GM19099 (cell line): ENCODE measurements around the gene TTLL7.

ENCODE experiments used
- POLR2A ChIP-seq: IDR thresholded peaks from 3 replicates; pipeline ENCODE4 v1.6.1; 2011; ENCODE audit warnings: low read depth; ENCODE audit not compliant: insufficient read length; ENCODE audit errors: extremely low read depth

The TTLL7 gene

DNA sequence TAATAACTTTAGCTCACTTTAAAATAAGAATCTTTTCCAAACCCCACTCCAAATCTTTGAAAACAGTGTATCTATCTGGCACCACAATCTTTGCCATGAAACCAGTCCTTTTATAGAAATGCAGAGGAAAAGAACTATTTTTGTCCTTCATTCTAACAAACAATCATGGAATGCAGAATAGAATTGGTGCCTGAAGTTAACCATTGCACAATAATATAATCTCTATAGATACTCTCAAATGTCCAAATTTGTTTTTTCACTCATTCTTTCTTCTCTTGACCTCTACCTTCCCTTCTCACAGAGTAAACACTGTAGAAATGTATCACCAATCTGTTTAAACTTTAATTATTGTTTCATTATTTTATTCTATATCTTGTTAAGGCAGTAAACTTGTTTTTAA is 34.8 kb downstream of the TTLL7 start:
- TF ChIP-seq POLR2A = no peak

DNA sequence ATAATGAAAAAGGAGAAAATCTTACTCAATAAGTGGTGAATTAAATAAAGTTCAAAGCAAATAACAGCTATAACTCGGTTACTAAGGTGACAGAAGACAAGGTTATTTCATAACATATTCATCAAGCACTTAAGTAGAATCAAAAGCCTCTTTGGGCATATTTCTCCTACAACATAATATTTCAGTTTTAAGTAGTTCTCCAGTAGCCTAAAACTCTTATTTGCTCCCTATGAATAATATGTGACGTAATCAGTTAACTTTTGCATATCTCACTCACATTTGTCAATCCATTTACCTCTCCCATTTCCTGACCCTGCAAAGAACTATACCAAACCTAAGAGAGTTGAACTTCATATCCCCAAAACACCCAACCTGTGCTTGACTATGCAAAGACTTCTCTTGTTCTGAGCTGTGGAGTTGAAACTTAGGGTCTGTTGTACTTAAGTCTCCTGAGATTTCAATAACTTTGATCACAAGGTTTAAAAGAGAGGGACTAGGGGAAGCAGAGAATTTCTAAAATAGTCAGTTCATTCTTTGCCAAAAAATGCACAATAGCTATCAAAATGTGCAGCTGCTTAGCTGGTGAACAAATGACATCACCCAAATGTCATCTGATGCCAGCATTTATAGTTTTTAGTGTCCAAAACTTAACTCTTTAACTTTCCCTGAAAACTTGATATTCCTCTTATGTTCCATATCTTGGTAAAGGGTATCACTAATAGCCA is 37.2 kb downstream of the TTLL7 start:
- TF ChIP-seq POLR2A = no peak

DNA sequence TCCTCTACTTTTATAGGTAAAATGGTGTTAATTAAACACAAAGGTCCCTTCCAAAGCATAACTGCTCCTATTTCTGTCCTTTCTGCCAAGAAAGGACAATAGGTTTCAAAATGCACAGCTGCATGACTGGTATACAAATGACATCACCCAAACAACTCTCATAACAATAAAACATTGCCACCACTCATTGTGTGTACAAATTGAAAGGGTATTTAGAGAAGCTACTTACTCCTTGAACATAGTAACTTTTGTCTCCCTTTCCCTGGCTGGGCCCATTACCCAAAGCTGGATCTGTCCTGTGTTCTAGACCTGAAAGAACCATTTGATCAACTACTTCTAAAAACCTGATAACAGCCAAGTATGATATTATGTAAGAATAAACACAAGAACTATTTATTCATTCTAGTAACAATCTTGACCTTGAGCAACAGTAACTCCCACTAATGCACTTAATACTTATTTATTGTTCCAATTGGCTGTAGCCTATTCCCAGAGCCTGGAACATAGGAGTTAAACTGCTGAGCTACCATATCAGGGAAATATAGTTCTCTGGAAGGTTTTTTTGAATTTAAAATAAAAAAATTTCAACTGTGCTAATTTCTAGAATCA is 38.2 kb downstream of the TTLL7 start:
- TF ChIP-seq POLR2A = no peak

DNA sequence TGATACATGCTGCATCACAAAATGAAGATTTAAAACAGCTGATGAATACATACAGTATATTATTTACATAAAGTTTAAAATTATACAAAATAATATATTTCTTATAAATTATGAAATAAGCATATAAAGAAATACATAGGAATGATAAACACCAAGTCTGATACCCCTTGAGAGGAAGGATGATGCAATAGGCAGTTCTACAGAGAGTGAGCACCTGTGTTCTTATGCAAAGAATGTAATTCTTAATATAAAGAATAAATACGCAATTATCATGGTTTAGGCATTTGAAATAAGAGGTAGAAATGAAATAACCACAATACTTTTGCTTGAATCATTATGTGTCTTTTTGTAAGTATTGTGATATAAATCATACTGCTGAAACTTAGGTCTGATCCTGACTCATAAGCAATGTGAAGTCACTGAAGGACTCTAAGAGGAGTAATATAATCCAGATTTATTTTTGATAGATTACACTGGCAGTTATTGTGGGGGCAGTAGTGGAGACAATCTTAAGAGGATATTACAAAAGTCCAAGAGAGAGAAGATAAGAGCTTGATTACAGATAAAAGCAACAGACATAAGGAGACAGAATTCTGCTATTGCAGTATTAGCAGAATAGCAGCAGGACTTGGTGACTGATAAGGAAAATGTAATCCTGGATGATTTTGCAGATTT is 39.0 kb downstream of the TTLL7 start:
- TF ChIP-seq POLR2A = no peak

DNA sequence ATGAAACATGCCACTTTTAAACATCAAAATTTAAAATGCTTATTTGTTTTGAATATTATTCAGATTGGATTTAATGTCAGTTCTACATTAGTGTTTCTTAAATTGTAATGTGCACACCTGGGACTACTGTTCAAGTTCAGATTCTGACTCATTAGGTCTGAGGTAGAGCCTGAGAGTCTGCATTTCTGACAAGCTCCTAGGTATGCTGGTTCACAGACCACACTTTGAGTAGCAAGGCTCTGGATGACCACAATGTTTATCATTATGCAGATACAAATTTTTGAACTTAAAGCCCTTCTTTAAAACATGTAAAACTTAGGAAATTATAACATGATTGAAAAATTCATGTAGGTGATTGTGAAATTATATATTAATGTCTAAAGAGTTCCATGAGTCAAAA is 40.2 kb downstream of the TTLL7 start:
- TF ChIP-seq POLR2A = no peak

DNA sequence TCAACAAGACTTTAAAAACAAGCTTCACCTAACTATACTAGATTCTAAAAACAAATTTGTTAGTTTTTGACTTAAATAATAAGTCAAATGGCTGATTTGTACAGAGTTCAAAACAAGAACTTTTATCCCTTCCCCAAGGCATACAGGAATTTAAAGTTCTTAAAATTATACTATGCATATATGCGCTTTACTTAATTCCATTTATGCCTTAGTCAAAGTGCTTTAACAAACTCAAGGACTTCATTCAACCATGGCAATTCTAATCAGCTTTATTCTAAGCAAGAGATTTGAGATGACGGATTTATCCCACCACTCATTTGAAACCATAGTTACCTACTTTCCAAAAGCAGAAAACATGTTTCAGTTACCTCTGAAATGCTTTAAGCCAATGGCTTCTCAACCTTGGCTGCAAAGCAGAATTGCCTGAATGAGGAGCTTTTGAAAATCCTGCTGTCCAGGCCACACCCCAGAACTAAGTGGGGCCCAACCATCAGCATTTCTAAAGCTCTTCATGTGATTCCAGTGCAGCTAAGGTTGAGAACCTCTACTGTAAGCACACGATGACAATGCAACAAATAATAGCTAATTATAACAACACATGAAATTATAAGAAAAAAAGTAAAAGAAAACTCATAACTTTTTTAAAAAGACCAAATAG is 44.6 kb downstream of the TTLL7 start:
- TF ChIP-seq POLR2A = no peak

DNA sequence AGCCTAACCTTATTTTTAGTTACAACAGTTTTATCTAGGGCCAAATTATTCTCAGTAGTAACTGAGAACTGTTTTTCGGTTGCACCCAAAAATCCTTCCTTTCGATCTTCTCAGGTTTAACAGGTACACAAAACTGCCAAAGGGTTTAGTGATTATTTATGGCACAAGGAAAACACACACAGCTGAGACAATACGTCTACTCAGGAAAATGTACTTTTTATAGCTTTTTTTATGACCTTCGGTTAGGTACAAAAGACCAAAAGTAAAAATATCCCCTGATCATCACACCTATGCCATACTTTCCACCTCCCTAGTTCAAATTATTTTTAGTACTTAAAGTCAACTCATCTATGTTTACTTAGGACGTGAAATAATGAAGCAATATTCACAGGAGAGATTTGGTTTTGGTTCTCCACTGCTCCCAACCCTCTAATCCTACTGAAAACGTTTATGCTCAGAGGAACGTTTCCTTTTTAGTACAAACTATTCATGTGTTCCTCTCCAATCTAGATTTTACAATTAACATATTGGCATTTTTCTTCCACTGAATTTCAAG is 48.7 kb downstream of the TTLL7 start:
- TF ChIP-seq POLR2A = no peak

DNA sequence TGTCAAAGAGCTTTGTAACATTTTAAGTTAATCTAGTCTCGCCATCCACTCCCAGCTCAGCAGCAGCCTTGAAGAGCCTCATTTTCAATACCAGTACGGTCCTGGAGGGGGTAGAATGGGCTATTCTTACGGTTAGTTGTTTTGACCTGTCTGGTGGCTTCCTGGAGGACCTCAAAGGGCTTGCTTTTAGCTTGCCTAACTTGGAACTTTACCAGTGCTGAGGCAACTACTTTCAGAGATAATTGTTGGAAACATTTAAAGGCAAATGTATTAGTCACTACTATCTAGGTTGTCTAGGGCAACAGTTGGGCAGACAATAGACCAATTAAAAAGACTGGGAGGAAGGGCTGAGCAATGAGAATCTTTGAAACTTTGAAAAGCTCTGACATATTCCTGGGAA is 56.0 kb downstream of the TTLL7 start:
- TF ChIP-seq POLR2A = no peak

DNA sequence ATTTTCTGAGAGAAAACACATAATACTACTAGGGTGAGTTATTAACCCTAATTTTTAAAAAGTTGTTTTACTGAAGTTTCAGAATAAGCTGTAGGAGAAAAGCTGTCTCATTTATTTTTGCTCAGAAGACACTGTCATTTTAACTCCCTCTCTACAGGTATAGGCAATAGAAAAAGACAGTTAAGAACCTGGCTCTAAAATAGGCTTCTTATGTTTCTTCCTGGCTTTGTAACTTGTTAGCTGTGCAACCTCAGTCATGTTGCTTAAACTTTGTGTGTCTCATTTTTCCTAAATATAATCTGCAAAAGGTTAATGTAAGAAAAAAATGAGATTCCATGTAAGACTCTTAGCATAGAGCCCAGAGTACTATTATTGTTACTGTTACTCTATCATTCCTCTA is 64.4 kb downstream of the TTLL7 start:
- TF ChIP-seq POLR2A = no peak

DNA sequence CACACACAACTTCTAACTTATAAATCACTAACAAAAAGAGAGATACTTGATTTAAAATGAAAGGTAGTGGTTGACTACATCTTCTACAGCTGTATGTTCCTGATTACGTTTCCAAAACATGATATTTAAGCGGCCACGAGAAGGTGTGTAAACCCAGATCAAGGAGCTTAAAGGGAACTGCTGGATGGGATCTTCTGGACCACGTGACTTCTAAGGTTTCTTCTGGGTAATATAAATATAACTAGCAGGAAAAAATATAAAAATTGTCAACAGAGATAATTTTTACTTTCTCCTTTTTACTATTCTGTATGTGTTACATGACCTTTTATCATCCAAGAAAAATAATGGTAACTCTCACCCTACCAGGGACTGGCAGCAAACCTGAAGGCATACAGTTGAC is 66.2 kb downstream of the TTLL7 start:
- TF ChIP-seq POLR2A = no peak

DNA sequence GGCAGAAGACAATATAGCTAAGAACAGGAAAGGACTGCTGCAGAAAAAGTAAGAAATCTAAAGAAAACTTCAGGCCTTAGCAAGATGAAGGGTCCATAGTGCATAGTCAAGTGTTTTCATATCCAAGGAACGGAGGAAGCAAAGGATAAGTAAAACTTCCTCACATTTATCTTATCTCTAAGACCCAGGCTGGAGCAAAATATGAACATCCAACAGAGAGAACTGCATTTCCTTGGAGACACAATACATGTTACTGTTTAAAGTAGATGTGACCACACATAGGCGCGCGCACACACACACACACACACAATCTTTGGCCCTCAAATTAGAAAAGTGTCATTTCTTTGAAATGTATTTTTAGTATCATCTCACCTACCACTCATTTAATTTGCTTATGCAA is 66.7 kb downstream of the TTLL7 start:
- no peak for TF ChIP-seq POLR2A

DNA sequence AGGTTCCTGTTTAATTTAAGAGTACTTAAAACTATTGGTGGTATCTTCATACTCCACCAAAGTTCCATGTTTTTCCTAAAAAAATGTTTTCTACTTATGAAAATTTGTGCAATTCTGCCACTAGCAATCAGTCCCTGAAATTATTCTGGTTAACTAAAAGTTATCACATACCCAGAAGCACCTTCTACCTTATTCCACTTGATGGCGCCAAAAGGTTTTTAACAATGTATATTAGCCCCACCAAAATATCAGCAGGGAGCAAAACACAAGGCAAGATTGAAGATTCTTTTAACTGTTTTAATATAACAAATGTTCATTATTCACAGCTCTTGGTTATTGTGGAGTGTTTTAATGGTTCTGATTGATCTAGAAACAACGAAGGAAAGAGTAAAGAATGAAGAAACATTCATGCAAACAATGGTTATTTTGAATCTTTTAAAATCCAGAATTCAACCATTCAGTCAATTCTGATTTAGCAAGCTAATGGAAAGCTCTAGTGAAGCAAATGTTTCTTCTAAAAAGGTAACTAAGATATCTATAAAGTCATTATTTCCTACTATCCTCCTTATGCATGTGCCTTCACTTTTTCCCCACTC is 67.2 kb downstream of the TTLL7 start:
- TF ChIP-seq POLR2A = no peak

DNA sequence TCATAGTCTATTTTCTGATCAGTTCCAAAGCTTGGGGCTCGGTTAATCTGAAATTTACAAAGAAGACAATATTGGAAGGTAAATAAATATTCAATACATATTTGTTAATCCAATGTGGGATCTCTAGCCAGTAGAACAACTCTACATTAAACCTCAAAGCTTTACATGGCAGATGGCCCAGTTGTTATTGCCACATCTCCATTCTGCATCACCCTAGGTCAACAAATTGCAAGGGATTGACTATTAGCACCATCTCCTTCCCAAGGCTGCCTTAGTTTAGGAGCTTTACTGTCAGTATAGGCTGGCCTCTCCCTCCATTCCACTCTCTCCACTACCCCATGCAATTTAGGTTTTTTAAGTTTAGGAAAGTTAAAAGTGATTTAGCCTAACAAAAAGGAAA is 69.7 kb downstream of the TTLL7 start:
- no peak for TF ChIP-seq POLR2A

DNA sequence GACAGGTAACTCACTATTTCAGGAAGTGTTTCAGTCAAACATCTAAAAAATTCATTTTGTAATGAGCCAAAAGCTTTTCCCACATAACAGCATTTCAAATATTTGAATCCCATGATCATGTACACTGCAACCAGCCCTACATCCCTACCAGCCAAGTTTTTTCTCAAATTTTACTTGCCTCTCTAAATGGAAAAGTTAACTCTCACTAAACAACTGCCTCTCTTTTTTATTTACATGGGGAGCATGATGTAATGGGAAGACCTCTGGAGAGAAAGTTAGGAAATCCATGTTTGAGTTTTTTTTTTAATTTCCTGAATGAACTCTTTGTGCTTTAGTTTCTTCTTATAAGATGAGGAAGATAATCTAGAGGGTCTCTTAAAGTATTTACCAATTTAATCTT is 70.5 kb downstream of the TTLL7 start:
- TF ChIP-seq POLR2A = no peak

DNA sequence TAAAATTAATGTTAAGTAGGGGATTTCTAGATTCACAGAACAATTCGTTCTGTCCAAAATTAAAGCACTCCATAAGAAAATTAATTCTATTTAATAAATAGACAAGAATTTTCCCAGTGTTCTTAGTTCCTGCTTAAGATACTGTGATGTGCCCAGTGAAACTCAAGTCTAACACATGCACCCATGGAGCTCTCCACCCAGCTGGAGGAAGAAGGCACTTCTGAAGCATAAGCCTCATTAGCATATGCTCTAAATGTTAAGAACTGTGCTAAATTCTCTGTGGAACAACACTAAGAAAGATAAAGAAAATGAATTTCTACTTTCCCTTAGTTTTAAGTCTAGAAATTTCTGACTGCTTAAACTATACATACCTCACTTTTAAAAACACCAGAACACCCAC is 71.2 kb downstream of the TTLL7 start:
- TF ChIP-seq POLR2A = no peak
